SU-DHL-6 (cell line): ENCODE measurements around the gene CHRNA7.

ENCODE experiments used
- CTCF ChIP-seq: fragments of 200-600 bp; sonication (generic); IDR thresholded peaks from one replicate; pipeline ENCODE4 v1.5.1; 2017; ENCODE audit warnings: antibody characterized with exemption, mild to moderate bottlenecking, low read length, moderate library complexity; ENCODE audit not compliant: insufficient read depth, poor library complexity, severe bottlenecking
- EZH2phosphoT487 ChIP-seq: fragments of 200-600 bp; sonication (generic), shearing (Covaris generic); conservative IDR thresholded peaks from 2 replicates; pipeline ENCODE4 v1.6.1; 2018; ENCODE audit warnings: mild to moderate bottlenecking, antibody characterized with exemption, low read length, moderate library complexity, mixed read lengths

GRCh38 chr15:32134842-32135241 lies 104.5 kb downstream of the CHRNA7 start:
- TF ChIP-seq CTCF = no peak
- no peak for TF ChIP-seq EZH2phosphoT487
